SIG-M5 treated with dmso at 0.1 percent for 504 hours (cell line): ENCODE measurements around the gene RXFP2.

Source experiments
- DNase-seq: peaks from one replicate; lab custom pipeline; 2025; ENCODE audit not compliant: unreplicated experiment; lab: John Stamatoyannopoulos, UW

RXFP2 gene

GRCh38 chr13:31824705-31825517 is 85.6 kb downstream of the RXFP2 start:
- peak; percentile 56 for DNase-seq

- DNase-seq: no peak
Observed at GRCh38 chr13:31826521-31826920, 87.2 kb downstream of the RXFP2 start.

GRCh38 chr13:31827707-31828106 is 88.4 kb downstream of the RXFP2 start:
- no peak for DNase-seq

GRCh38 chr13:31835932-31836331 is 96.6 kb downstream of the RXFP2 start:
- DNase-seq: no peak

DNA sequence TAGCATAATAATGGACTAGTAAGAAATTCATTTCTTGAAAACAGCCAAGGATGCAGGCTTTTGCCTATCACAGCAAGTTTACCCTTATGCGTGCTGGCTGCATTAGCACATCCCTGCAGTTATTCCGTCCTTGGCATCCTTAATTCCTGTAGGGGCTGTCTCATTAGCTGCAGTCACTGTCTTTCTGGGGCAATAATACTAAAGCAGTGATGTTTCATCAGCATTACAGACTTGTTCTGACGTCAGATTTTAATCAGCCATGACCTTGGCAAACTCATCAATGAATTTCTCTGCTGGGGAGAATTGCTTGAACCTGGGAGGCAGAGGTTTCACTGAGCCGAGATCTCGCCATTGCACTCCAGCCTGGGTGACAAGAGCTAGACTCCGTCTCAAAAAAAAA is 103.7 kb downstream of the RXFP2 start:
- no peak for DNase-seq

DNA sequence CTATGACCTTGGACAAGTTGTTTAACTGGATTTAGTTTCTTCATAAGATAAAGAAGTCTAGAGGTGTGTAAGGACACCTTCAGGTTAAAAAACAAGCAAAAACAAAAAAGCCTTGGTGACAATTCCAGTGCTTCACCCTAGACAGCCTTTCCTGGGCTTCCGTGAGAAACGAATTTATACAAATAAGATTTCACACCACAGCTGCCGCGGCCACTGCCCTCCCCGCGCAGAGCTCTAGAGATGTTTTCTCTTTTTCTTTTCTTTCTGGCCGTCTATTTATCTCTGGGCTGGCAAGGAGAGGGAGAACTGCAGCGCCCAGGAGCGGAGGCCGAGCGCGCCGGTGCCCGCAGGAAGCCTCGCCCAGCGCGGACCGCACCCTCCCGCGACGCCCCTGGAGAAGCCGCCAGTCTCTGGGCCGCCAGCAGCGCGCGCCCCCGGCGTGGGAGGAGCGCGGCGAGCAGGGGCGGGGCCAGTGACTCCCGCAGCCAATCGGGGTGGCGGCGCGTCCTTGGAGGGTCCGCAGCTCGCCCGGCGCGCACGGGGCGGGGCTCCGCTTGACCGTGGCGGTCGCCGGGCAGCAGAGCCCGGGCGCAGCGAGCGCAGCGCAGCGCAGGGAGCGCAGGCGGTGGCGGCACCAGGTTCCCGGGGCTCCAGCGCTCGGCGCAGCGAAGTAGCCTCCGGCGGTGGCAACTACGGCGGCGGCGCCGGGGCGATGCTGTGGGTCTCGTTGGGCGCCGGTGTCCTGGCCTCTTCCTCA is 107.0 kb downstream of the RXFP2 start:
- DNase-seq: peak; percentile 80

- DNase-seq: peak; percentile 28
Observed at GRCh38 chr13:31846961-31847752, 107.8 kb downstream of the RXFP2 start.

GRCh38 chr13:31848621-31849020 is 109.3 kb downstream of the RXFP2 start:
- no peak for DNase-seq

DNA sequence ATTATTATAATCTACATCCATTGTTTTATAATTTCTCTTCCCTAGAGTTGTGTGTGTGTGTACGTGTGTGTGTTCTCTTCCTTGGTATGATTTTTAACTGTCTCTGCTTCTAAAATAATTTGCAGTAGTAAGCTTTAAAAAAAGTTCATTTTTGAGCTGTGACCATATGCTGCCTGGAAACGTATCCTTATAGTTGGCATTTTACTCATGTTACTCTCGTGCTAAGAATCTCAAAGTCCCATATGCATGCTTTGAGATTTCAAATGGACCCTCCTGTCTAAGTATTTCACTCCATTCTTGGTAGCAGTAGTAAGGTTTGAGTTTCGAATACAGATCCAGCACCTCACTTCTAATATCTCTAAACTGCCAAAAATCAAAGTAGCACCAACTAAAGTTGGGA is 109.9 kb downstream of the RXFP2 start:
- no peak for DNase-seq

DNA sequence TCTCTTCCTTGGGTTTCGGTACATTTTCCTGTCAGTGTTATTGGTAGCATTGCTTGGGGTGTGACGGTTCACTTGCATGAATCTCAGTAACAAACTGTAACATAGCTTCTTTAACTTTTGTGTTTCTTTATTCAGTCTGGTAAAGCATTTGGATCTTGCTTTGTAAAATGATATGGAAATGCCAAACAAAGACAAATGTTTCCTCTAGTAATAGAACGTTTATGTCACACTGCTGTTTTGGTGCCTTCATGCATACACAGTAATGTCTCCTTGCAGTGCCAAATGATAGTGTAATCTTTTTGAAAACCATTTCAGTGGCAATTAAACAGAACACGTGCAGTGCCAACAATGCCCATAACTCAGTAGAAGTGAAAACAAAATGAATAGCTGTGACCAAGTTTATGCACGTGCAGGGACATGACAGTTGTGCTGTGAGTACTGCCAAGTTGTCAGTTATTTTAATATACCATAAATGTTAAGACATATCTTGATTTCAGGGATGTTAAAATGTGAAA is 110.8 kb downstream of the RXFP2 start:
- no peak for DNase-seq

- DNase-seq: no peak
Observed at GRCh38 chr13:31851216-31851615, 111.9 kb downstream of the RXFP2 start.
